GM12875 (cell line): Measurements from ENCODE around the gene MTMR6.

Experiments used
- H3K4me3 ChIP-seq: one replicate; pipeline ENCODE4 v1.5.1; 2011; ENCODE audit warnings: low read depth, low read length, control low read depth
- CTCF ChIP-seq: IDR thresholded peaks from 2 replicates; pipeline ENCODE4 v1.5.1; 2011; ENCODE audit warnings: low read depth, mild to moderate bottlenecking, control low read depth, inconsistent platforms, low read length, moderate library complexity, borderline replicate concordance; ENCODE audit not compliant: insufficient read depth

Gene MTMR6

GRCh38 chr13:25213715-25214114, 73.6 kb downstream of the MTMR6 start:
- TF ChIP-seq CTCF, result no peak
- no peak overlapping the region for H3K4me3 ChIP-seq

GRCh38 chr13:25210842-25211569, 76.3 kb downstream of the MTMR6 start:
- H3K4me3 ChIP-seq, result no peak overlapping the region
- no peak for TF ChIP-seq CTCF

GRCh38 chr13:25207291-25207810, 79.9 kb downstream of the MTMR6 start:
- no peak for TF ChIP-seq CTCF
- H3K4me3 ChIP-seq, result no peak overlapping the region

GRCh38 chr13:25204863-25205262, 82.4 kb downstream of the MTMR6 start:
- H3K4me3 ChIP-seq, result no peak overlapping the region
- TF ChIP-seq CTCF, result no peak

GRCh38 chr13:25203127-25203740, 84.1 kb downstream of the MTMR6 start:
- no peak for TF ChIP-seq CTCF
- no peak overlapping the region for H3K4me3 ChIP-seq

GRCh38 chr13:25200783-25201182, 86.5 kb downstream of the MTMR6 start:
- no peak overlapping the region for H3K4me3 ChIP-seq
- no peak for TF ChIP-seq CTCF

- TF ChIP-seq CTCF, result no peak
- H3K4me3 ChIP-seq, result no peak overlapping the region
Measured at GRCh38 chr13:25198647-25199046, 88.6 kb downstream of the MTMR6 start.
